GM12875 (cell line): ENCODE data around the gene BAIAP2.

Experiments
- H3K4me3 ChIP-seq: one replicate; pipeline ENCODE4 v1.5.1; 2011; ENCODE audit warnings: low read depth, low read length, control low read depth
- TF ChIP-seq, protein P1 (sequence below): IDR thresholded peaks from 2 replicates; pipeline ENCODE4 v1.5.1; 2011; ENCODE audit warnings: low read depth, mild to moderate bottlenecking, control low read depth, inconsistent platforms, low read length, moderate library complexity, borderline replicate concordance; ENCODE audit not compliant: insufficient read depth

The BAIAP2 gene

GRCh38 chr17:81094509-81095382 lies 59.8 kb downstream of the BAIAP2 start:
- H3K4me3 ChIP-seq = no peak overlapping the region
- TF ChIP-seq, protein P1, sequence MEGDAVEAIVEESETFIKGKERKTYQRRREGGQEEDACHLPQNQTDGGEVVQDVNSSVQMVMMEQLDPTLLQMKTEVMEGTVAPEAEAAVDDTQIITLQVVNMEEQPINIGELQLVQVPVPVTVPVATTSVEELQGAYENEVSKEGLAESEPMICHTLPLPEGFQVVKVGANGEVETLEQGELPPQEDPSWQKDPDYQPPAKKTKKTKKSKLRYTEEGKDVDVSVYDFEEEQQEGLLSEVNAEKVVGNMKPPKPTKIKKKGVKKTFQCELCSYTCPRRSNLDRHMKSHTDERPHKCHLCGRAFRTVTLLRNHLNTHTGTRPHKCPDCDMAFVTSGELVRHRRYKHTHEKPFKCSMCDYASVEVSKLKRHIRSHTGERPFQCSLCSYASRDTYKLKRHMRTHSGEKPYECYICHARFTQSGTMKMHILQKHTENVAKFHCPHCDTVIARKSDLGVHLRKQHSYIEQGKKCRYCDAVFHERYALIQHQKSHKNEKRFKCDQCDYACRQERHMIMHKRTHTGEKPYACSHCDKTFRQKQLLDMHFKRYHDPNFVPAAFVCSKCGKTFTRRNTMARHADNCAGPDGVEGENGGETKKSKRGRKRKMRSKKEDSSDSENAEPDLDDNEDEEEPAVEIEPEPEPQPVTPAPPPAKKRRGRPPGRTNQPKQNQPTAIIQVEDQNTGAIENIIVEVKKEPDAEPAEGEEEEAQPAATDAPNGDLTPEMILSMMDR = no peak

DNA sequence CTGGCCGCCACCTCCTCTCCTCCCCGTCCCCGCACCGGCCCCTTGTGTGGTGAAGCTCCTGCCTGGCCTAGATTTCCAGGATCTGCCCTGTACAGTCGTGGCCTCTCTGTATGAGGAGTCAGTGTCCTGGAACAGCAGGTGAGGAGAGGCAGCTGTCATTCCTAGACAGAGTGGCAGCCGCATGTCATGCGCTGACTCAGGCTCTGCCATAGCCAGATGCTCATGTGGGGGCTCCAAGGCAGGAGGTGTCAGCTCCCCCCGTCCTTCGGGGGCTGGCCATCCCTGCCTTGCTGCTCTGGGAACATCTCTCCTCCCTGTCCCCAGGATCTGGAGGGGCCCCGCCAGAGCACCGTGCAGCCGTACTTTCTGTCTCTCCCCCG lies 60.4 kb downstream of the BAIAP2 start:
- TF ChIP-seq, protein P1 = no peak
- H3K4me3 ChIP-seq = no peak overlapping the region

- TF ChIP-seq, protein P1 = no peak
- H3K4me3 ChIP-seq = no peak overlapping the region
Measured at GRCh38 chr17:81096741-81097133, 61.8 kb downstream of the BAIAP2 start.

DNA sequence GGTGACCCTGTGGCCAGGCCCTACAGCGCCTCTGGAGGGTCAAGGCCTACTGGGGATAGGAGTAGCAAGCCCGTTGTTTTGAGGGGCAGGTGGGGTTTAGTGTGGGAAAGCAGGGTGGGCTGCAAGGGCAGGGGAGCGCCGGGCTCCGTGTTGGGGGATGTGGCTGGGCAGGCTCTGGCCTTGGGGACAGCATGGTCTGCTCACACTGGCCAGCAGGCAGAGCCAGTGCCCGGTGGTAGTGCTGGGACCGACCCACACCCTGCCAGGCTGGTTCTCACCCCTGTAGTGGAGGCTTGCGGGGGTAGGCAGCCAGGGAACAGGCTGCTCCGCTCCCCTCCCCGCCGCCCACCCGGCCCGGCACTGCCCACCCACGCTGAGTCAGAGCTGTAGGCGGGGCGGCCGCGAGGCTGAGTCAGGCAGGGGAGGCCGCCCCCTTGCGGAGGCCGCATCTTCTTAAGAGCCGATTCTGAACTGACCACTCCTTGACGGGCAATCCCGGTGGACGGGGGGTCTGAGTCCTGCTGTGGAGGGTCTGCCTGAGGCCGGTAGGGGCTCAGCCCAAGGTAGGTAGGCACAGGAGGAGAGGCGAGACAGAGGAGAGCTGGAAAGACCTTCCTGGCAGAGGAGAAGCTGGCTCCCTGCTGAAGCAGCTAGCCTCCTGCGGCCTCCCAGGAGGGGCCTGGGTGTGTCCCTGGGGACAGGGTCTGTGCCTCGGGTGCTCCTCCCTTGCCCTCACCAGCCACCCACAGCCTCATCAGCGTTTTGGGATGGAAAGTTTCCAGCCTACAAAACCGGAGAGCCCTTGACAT lies 62.4 kb downstream of the BAIAP2 start:
- H3K4me3 ChIP-seq = no peak overlapping the region

DNA sequence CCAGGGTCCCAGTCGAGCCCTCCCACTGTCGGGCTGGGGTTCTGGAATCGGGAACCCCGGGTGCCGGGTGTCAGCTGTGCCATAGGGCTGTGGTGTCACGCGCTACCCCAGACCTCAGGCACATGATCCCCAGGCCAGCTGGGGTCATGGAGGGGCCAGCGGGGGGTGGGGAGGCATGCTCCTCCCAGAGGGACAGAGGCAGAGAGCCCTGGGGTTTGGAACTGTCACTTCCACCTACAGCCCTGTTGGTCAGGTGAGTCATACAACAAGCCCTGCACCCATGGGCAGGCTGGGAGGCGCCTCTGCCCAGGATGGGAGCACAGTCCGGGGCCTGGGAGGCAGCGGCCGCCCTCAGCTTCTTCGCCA lies 63.0 kb downstream of the BAIAP2 start:
- H3K4me3 ChIP-seq = no peak overlapping the region
- TF ChIP-seq, protein P1 = no peak

More for the DNA sequence above, 62.4 kb downstream of the BAIAP2 start:
- TF ChIP-seq, protein P1 = no peak

GRCh38 chr17:81099888-81100287 lies 64.9 kb downstream of the BAIAP2 start:
- no peak overlapping the region for H3K4me3 ChIP-seq
- TF ChIP-seq, protein P1 = no peak
